ENCODE data around the gene TNNC2.

Gene TNNC2

DNA sequence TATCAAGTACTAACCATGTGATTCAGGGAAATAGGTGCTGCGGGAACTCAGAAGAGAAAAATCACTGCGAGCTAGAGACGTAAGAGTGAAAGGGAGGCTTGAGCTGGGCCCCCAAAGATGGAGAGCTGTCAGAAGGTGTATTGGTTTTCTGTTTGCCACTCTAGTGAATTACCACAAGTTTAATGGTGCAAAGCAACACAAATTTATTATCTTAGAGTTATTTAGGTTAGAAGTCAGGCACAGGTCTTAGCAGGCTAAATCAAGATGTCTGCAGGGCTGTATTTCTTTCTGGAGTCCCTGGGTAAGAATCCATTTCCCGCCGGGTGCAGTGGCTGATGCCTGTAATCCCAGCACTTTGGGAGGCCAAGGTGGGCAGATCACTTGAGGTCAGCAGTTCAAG, 32.8 kb upstream of the TNNC2 start:
- POLR2A ChIA-PET, result interaction anchor here (0.7 kb wide), 1 partner anchor 109 kb away, joined by 4 read pairs; no protein-coding TSS in a partner anchor
- TF ChIP-seq, protein P1, sequence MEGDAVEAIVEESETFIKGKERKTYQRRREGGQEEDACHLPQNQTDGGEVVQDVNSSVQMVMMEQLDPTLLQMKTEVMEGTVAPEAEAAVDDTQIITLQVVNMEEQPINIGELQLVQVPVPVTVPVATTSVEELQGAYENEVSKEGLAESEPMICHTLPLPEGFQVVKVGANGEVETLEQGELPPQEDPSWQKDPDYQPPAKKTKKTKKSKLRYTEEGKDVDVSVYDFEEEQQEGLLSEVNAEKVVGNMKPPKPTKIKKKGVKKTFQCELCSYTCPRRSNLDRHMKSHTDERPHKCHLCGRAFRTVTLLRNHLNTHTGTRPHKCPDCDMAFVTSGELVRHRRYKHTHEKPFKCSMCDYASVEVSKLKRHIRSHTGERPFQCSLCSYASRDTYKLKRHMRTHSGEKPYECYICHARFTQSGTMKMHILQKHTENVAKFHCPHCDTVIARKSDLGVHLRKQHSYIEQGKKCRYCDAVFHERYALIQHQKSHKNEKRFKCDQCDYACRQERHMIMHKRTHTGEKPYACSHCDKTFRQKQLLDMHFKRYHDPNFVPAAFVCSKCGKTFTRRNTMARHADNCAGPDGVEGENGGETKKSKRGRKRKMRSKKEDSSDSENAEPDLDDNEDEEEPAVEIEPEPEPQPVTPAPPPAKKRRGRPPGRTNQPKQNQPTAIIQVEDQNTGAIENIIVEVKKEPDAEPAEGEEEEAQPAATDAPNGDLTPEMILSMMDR (IDR thresholded peaks at IDR 0.05; ENCODE audit: control extremely low read depth, extremely low read depth, low read depth, missing control alignments), result no peak
- DNase-seq (ENCODE audit: extremely low spot score), result no peak
- CTCF ChIA-PET, result interaction anchor here (0.6 to 1.5 kb wide), 2 partner anchors 22 to 60 kb away, joined by 3 read pairs; no protein-coding TSS in a partner anchor

- TF ChIP-seq, protein P1 (IDR thresholded peaks at IDR 0.05; ENCODE audit: control extremely low read depth, extremely low read depth, low read depth, missing control alignments), result no peak
- DNase-seq (ENCODE audit: extremely low spot score), result peak; percentile 81
- POLR2A ChIA-PET, result no interaction called here
- CTCF ChIA-PET, result interaction anchor here (1.0 to 2.3 kb wide), 3 partner anchors 16 to 66 kb away, joined by 3 to 7 read pairs (median 3); partner anchors contain the start of genes DNTTIP1 and WFDC3
Observed at GRCh38 chr20:45857882-45858216, 30.7 kb upstream of the TNNC2 start.

DNA sequence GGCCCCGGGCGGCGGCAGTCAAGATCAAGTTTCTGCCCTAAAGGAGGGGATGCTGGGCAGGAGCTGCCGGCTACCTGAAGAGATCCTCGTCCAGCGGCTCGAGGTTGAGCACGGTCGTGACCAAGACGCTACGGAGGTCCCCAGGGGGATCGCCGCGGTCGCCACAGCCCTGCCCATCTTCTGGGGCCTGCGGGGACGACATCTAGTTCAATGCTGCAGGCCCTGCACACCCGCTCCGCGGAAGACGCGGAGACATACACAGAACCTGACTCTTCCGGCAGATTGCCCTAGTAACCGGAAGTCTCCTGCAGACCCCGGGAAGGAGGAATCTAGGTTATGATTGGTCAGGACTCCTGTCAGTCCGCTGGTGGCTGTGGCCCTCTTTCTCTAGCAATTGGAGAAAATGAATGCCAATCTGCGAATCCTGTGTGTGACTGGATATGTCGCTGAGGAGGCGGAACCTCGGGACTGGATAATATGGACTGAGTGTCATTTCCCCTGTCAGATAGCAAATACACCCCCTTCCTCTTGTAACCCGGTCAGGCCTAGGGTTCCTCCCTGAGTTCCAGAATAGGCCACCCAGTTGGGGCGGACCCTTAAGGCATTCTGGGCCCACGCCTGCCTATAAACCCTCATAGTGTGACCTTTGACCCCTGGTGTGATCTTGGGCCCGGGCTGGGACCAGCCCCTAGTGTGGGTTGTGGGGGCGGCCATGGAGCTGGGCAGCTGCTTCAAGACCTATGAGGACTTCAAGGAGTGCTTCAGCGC, 30.2 kb upstream of the TNNC2 start, which contains the start of the genes ACOT8 and ZSWIM3:
ACOT8 (minus strand) TSS at position 279 of the 768 bp plus-strand sequence; CDS start at position 202, 77 bp downstream.
ZSWIM3 (plus strand) TSS at position 501 of the 768 bp plus-strand sequence; CDS start at position 713, 212 bp downstream.
- peak; percentile 100 for DNase-seq (ENCODE audit: extremely low spot score)
- CTCF ChIA-PET, result interaction anchor here (1.0 to 2.3 kb wide), 3 partner anchors 15 to 65 kb away, joined by 3 to 7 read pairs (median 3); partner anchors contain the start of genes DNTTIP1 and WFDC3
- TF ChIP-seq, protein P1 (IDR thresholded peaks at IDR 0.05; ENCODE audit: control extremely low read depth, extremely low read depth, low read depth, missing control alignments), result no peak
- POLR2A ChIA-PET, result no interaction called here

GRCh38 chr20:45853484-45853883, 26.4 kb upstream of the TNNC2 start:
- ChIA-PET CTCF (interaction anchor here (1.4 to 1.6 kb wide), 2 partner anchors 12 to 36 kb away, joined by 4 read pairs; no protein-coding TSS in a partner anchor), POLR2A (no interaction called here)
- TF ChIP-seq, protein P1 (IDR thresholded peaks at IDR 0.05; ENCODE audit: control extremely low read depth, extremely low read depth, low read depth, missing control alignments), result no peak
- DNase-seq (ENCODE audit: extremely low spot score), result no peak

GRCh38 chr20:45852326-45852725, 25.2 kb upstream of the TNNC2 start:
- ChIA-PET POLR2A (no interaction called here), CTCF (interaction anchor here (0.7 to 1.6 kb wide), 6 partner anchors 11 to 117 kb away, joined by 3 to 4 read pairs (median 4); partner anchors contain the start of genes CTSA, NEURL2, SNX21 and ZSWIM1)
- DNase-seq (ENCODE audit: extremely low spot score), result no peak
- TF ChIP-seq, protein P1 (IDR thresholded peaks at IDR 0.05; ENCODE audit: control extremely low read depth, extremely low read depth, low read depth, missing control alignments), result no peak

- ChIA-PET POLR2A (interaction anchor here (0.7 to 0.8 kb wide), 2 partner anchors 9 to 20 kb away, joined by 3 read pairs; no protein-coding TSS in a partner anchor), CTCF (interaction anchor here (1.4 to 1.5 kb wide), 2 partner anchors 10 to 17 kb away, joined by 4 read pairs; partner anchors contain the start of gene SNX21)
- TF ChIP-seq, protein P1 (IDR thresholded peaks at IDR 0.05; ENCODE audit: control extremely low read depth, extremely low read depth, low read depth, missing control alignments), result no peak
- DNase-seq (ENCODE audit: extremely low spot score), result no peak
Observed at GRCh38 chr20:45851501-45851900, 24.4 kb upstream of the TNNC2 start.
